Esophagus muscularis mucosa (tissue), 4 donors: ENCODE results near the gene CYTH1. TPM values are rescaled to one million over a fixed set of nuclear protein-coding genes. Genes with fewer than 3 reads are reported as not detected.

Experiments
- DNase-seq: peaks from one replicate; pipeline ENCODE4 v3.0.0-alpha.2; 2017; ENCODE audit errors: extremely low spot score
- H3K27ac ChIP-seq, 4 donors: fragments of 200-600 bp; sonication (generic); replicated peaks in 1 of 4; 1 replicate in 3 of 4; 2 replicates in 1 of 4; pipeline ENCODE4 v1.5.1; 2016 to 2019; ENCODE audit warnings: mild to moderate bottlenecking in 1 of 4
- H3K27me3 ChIP-seq, 4 donors: fragments of 200-600 bp; sonication (generic); one replicate each; pipeline versions ENCODE4 v1.5.1 to v1.6.0; 2016 to 2019
- H3K36me3 ChIP-seq, 4 donors: fragments of 200-600 bp; sonication (generic); one replicate each; pipeline ENCODE4 v1.5.1; 2016 to 2019
- H3K4me1 ChIP-seq, 4 donors: fragments of 200-600 bp; sonication (generic); one replicate each; pipeline ENCODE4 v1.5.1; 2016 to 2019
- H3K4me3 ChIP-seq, 4 donors: fragments of 200-600 bp; sonication (generic); 1 replicate in 2 of 4; 2 replicates in 2 of 4; pipeline ENCODE4 v1.5.1; 2016 to 2019; ENCODE audit warnings: mild to moderate bottlenecking in 4 of 4, moderate library complexity in 1 of 4
- H3K9me3 ChIP-seq, 4 donors: fragments of 200-600 bp; sonication (generic); 1 replicate in 3 of 4; 2 replicates in 1 of 4; pipeline ENCODE4 v1.5.1; 2016 to 2019
- CTCF ChIP-seq, 3 experiments: fragments of 200-600 bp in 2 of 3; fragments of 450-650 bp in 1 of 3; sonication (generic) in 2 of 3; IDR thresholded peaks; one replicate each; pipeline ENCODE4 v1.5.1; 2017 to 2019; ENCODE audit warnings: antibody characterized with exemption in 3 of 3, mild to moderate bottlenecking in 2 of 3, moderate library complexity in 1 of 3
- EP300 ChIP-seq: sonication (generic); formaldehyde crosslinking; IDR thresholded peaks from one replicate; pipeline ENCODE4 v1.6.1; 2017; ENCODE audit warnings: antibody characterized with exemption
- POLR2A ChIP-seq: fragments of 450-650 bp; IDR thresholded peaks from one replicate; pipeline ENCODE4 v1.6.1; 2017; ENCODE audit warnings: antibody characterized with exemption, moderate library complexity, mild to moderate bottlenecking, low read depth
- POLR2AphosphoS5 ChIP-seq, 2 donors: sonication (generic); formaldehyde crosslinking; IDR thresholded peaks; one replicate each; pipeline ENCODE4 v1.6.1; 2017; ENCODE audit warnings: antibody characterized with exemption in 2 of 2
- WGBS: methylation state at CpG from one replicate; pipeline ENCODE4 v1.1.5; 2018; 5-methylcytosine and 5-hydroxymethylcytosine counted together
- intact Hi-C: fragments of 100-400 bp; cut with DNase I; formaldehyde crosslinking; loops from one replicate; pipeline ENCODE4 v1.15.1; 2023
- total RNA-seq, 4 donors: library from RNA; depleted of rRNA; stranded (reverse); fragments of >200 nt; gene quantifications; one replicate each; pipeline versions ENCODE4 v1.1.0 to v1.2.1, GENCODE V29; 2016

CYTH1 gene
- total RNA-seq, 4 donors from 2014 or later: 25.7 to 39.4 (median 35.7) TPM

- 75% methylated on average over 8 of the region's 8 CpGs for WGBS
- Histone ChIP-seq H3K27me3 (no peaks in the 10 kb centered on the region), H3K9me3 (no peaks in the 10 kb centered on the region), H3K4me1 (peaks cover 55 to 80% (median 70%) of the 10 kb centered on the region in 4 donors), H3K36me3 (no peaks in the 10 kb centered on the region), H3K27ac (peak overlapping the region; percentile 63 to 74 (median 70)), H3K4me3 (peak overlapping the region in 1 of 4 donors; percentile 44)
- intact Hi-C loops: no loop called here
- TF ChIP-seq EP300: no peak
- TF ChIP-seq POLR2AphosphoS5 (IDR thresholded peaks at IDR 0.05): no peak
- no peak for TF ChIP-seq CTCF (IDR thresholded peaks at IDR 0.05)
- TF ChIP-seq POLR2A: no peak
- DNase-seq: no peak
Observed at GRCh38 chr17:78723957-78724356, 58.1 kb downstream of the CYTH1 start.

GRCh38 chr17:78723001-78723796 lies 58.9 kb downstream of the CYTH1 start:
- peaks cover 58 to 88% (median 76%) of the 10 kb centered on the region in 4 donors for H3K4me1 ChIP-seq
- WGBS: 12% methylated on average over 13 of the region's 25 CpGs
- no peaks in the 10 kb centered on the region for H3K36me3 ChIP-seq
- no peaks in the 10 kb centered on the region for H3K9me3 ChIP-seq
- TF ChIP-seq POLR2AphosphoS5 (IDR thresholded peaks at IDR 0.05) (peak; percentile 36 to 43), CTCF (IDR thresholded peaks at IDR 0.05) (no peak)
- peak overlapping the region; percentile 43 to 54 (median 47) for H3K4me3 ChIP-seq
- intact Hi-C loops: no loop called here
- DNase-seq: no peak
- H3K27ac ChIP-seq: peak overlapping the region; percentile 63 to 74 (median 70)
- H3K27me3 ChIP-seq: no peaks in the 10 kb centered on the region

GRCh38 chr17:78722246-78722761 lies 59.8 kb downstream of the CYTH1 start:
- Histone ChIP-seq H3K4me1 (peaks cover 66 to 90% (median 83%) of the 10 kb centered on the region in 4 donors), H3K27ac (peak overlapping the region; percentile 63 to 74 (median 70)), H3K36me3 (no peaks in the 10 kb centered on the region), H3K27me3 (no peaks in the 10 kb centered on the region), H3K9me3 (no peaks in the 10 kb centered on the region), H3K4me3 (peak overlapping the region; percentile 43 to 54 (median 47))
- TF ChIP-seq CTCF (IDR thresholded peaks at IDR 0.05) (no peak), POLR2A (no peak), POLR2AphosphoS5 (IDR thresholded peaks at IDR 0.05) (no peak), EP300 (no peak)
- intact Hi-C loops: no loop called here
- no peak for DNase-seq
- WGBS: 28% methylated on average over 7 of the region's 7 CpGs

- 68% methylated on average over 4 of the region's 4 CpGs for WGBS
Observed at GRCh38 chr17:78719630-78720298, 62.3 kb downstream of the CYTH1 start.

More at GRCh38 chr17:78719630-78720298, 62.3 kb downstream of the CYTH1 start:
- Histone ChIP-seq H3K4me1 (peaks cover 72 to 99% (median 97%) of the 10 kb centered on the region in 4 donors), H3K27ac (peak overlapping the region in 1 of 4 donors; percentile 11), H3K9me3 (no peaks in the 10 kb centered on the region), H3K4me3 (no peak overlapping the region), H3K27me3 (no peaks in the 10 kb centered on the region), H3K36me3 (no peaks in the 10 kb centered on the region)
- TF ChIP-seq POLR2A: no peak
- no peak for TF ChIP-seq POLR2AphosphoS5 (IDR thresholded peaks at IDR 0.05)
- no peak for TF ChIP-seq EP300
- TF ChIP-seq CTCF (IDR thresholded peaks at IDR 0.05): no peak
- no peak for DNase-seq
- intact Hi-C loops: loop anchor here (5.0 kb wide), 1 partner anchor 63 kb away; the partner anchor contains the start of gene CYTH1
